Stimulated activated CD8-positive, alpha-beta memory T cell treated with anti-CD3 and anti-CD28 coated beads, Interleukin-2, amount 100 ng/mL, for 48 hours (primary cell): ENCODE measurements around the gene AQP12B.
"Not testable (repeated sequence)": the region's sequence is repeated elsewhere in the genome, so short reads cannot be mapped to it uniquely, and the experiment has no call there.

Experiments
- DNase-seq, 2 donors: peaks; one replicate each; pipeline ENCODE4 v3.0.0-alpha.2; 2020; ENCODE audit warnings: low read depth in 2 of 2

AQP12B gene

DNA sequence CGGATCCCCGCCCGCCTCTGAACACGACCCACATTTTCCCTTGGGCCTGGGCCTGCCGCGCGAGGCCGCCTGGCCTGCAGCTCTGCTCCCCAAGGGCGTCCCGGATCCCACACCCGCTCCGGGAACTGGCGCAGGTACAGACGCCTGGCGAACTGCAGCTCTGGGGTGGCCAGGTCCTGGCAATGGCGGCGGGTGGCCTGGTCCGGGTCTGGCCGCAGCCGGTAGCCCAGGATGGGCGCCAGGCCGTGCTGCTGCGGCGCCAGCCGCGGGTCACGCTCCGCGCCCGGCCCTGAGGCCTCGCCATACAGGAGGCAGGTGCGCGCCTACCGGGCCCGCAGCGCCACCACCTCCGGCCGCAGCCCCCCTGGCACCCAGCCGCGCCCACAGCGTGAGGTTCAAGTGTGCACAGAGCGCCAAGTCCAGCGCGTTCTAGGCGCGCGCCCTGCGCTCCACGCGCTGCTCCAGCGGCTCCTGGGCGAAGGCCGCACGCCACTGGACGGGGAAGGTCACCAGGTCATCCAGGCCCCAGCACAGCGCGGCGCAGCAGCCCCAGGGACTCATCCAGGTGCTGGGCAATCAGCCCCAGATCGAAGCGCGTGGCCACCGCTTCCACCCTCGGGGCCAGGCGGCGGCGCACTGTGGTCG lies 18.5 kb upstream of the AQP12B start:
- DNase-seq, result no peak

- DNase-seq, result not testable (repeated sequence)
These were observed 17.9 kb upstream of the AQP12B start for GRCh38 chr2:240700616-240701015.

GRCh38 chr2:240699835-240700234 lies 17.1 kb upstream of the AQP12B start:
- not testable (repeated sequence) for DNase-seq

- not testable (repeated sequence) for DNase-seq
These were observed 16.3 kb upstream of the AQP12B start for GRCh38 chr2:240698852-240699561.

GRCh38 chr2:240696469-240696868 lies 13.8 kb upstream of the AQP12B start:
- not testable (repeated sequence) for DNase-seq

GRCh38 chr2:240695593-240695992 lies 12.9 kb upstream of the AQP12B start:
- not testable (repeated sequence) for DNase-seq

- not testable (repeated sequence) for DNase-seq
These were observed 11.6 kb upstream of the AQP12B start for GRCh38 chr2:240694304-240694703.

GRCh38 chr2:240692583-240693561 lies 10.2 kb upstream of the AQP12B start:
- DNase-seq, result not testable (repeated sequence)

DNA sequence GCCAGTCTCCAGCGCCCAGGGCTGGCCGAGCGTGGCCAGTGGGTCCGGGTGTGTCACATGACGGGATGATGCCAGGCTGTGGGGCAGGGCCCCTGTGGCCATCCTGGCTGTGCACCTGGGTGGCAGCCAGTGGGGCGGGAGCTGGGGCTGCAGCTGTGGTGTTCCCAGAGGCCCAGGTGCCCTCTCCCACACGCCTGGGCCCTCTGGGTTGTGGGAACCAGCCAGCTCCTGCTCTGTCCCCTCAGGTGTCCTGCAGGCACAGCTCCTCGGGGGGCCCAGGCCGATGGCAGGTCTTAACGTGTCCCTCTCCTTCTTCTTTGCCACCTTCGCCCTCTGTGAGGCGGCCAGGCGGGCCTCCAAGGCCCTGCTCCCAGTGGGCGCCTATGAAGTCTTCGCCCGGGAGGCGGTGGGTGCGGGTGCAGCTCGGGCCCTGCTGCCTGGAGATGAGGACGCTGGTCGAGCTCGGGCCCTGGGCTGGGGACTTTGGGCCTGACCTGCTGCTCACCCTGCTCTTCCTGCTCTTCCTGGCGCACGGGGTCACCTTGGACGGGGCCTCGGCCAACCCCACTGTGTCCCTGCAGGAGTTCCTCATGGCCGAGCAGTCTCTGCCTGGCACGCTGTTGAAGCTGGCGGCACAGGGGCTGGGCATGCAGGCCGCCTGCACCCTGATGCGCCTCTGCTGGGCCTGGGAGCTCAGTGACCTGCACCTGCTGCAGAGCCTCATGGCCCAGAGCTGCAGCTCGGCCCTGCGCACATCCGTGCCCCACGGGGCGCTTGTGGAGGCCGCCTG lies 9.1 kb upstream of the AQP12B start, which contains the start of gene AQP12A:
AQP12A (plus strand) TSS at position 236 of the 790 bp plus-strand sequence; CDS start at position 284, 48 bp downstream.
- DNase-seq, result not testable (repeated sequence)

GRCh38 chr2:240691075-240691427 lies 8.4 kb upstream of the AQP12B start:
- not testable (repeated sequence) for DNase-seq

DNA sequence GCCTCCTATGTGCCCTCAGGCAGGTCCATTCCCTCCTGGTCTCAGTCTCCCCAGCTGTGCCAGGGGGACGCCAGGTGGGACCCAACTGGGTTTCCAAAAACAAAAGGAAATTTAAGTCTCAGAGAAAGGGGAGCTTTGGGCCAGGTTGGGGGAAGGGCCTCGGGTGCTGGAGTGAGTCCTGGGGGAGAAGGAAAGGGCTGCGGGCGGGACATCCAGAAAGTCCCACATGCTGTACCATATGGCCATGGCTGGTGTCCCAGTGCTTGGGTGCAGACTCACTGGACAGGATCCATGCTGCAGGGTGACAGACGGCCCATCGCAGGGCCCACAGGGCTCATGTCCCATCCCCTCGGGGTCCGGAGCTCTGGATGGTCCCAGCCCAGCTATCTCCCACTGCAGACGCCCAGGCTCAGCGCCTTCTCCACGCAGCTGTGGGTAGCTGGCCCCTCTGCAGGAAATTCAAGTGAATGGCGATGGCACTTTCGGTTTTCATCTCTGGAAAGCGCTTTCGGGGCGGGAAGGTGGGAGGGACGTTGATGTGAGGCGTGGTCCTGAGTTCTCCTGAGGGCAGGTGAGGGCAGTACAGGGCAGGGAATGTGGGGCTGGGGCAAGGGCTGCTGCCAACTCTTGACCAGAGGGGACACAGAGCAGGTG lies 7.9 kb upstream of the AQP12B start:
- DNase-seq, result not testable (repeated sequence)

GRCh38 chr2:240689975-240690374 lies 7.3 kb upstream of the AQP12B start:
- no peak for DNase-seq

DNA sequence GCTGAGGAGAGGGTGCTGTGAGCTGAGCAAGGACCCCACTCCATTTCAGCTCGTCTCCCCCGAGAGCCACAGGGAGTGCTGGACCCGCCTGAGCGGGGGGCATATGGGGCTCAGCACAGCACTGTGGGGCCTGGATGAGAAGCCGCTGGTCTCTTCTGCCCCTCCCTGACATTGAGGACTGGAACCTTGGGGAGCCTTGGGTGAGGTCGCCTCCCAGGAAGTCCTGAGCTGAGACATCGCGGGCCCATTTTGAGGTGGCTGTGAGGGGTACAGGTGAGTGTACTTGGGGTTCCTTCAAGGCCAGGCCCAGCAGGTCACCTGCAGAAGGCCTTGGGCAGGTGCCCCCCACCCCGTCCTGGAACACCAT lies 5.9 kb upstream of the AQP12B start:
- no peak for DNase-seq

DNA sequence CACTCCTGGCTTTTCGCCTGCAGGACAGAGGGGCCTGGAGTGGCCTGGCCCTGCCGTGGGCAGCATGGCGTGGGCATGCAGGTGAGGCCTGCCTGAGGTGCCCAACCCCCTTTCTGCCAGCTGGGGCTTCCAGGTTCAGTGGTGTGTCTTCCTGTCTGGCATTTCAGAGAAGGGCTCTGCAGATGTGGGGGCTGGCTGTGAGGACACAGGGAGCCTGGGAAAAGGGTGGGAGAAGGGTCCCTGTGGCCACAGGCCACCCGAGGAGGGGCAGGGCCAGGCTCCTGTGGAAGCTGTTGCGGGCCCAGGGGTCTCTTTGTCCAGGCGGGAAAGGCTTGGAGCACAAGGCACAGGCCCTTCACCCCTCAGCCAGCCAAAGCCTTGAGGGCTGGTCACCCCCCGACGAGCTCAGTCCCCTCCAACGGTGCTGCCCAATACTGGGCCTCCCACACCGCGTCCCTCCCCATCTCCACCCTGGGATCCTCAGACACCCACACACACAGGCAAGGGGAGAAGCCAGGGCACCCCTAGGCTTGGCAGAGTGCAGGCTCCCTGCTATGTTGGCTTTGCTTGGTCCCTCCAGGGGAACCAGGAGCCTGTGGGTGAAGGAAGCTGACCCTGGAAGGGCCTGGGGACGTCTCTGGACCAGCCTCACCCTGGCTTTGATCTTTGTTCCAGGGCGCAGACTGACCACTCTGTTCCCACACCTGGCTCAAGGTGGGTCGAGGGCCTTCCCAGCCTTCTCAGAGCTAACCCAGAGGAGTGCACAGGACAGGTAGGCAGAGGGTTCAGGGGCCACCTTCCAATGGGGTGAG lies 5.3 kb upstream of the AQP12B start:
- no peak for DNase-seq

DNA sequence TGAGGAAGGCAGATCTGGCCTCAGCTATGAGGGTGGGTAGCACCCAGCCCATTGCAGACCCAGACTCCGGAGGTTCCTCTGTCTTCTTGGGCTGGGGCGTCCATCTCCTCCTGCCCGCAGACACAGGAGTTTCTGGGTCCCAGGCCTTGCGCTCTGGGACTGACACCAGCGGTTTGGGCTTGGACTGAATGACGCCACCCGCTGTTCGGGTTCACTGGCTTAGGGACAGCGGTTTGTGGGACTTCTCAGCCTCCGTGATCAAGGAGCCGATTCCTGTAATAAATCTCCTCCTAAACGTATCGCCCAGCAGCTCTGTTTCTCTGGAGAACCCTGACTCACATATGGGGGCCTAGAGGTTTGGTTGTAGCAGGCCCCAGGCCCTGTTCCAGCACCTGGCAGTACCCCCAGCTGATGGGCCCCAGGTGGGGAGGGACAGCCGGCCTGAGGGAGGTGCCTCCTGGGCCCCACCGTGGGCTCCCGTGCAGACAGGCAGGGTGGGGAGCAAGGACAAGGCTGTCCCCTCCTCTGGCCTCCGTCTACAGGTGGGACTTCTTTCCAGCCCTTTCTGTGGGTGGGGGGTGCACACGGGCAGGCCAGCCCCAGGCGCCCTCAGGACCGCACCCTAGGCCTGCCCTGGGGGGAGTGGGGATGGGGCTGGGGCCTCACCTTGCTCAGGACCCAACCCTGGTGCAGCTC lies 4.5 kb upstream of the AQP12B start:
- no peak for DNase-seq

- no peak for DNase-seq
These were observed 3.8 kb upstream of the AQP12B start for GRCh38 chr2:240686460-240686859.

DNA sequence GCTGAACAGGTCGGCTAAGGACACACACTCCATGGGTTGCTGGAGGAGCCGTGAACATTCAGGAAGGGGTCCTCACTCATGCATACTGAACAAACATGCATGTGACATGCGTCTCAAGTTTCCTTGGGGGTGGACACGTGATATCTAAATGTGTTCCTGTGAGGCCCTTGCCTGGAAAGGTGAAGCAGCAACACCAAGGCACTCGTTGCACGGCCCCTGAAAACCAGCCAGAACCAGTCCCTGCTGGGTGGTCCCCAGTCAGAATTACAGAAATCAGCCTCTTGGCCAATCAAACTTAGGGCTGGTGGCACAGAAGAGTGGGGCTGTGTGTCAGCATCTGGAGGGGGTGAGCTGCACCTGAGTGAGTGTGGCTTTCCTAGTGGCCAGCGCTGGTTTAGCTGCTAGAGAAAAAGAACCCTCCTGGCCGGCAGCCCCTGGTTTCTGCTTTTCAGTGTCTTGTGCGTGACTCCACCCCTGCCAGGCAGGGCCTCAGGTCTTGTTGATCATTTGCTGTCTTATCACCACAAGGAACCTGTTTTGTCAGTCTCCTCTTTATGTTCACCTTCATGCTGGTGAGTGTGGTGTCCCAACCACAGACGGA lies 3.2 kb upstream of the AQP12B start:
- no peak for DNase-seq

GRCh38 chr2:240683980-240684728 lies 1.5 kb upstream of the AQP12B start:
- DNase-seq, result not testable (repeated sequence)
